CD14-positive monocyte (primary cell): ENCODE data around the gene ARID3A. TPM values are rescaled to one million over a fixed set of nuclear protein-coding genes. Genes with fewer than 3 reads are reported as not detected.
A peak's percentile ranks its signal among the peaks of the same experiment; 100 is the strongest.

Experiments used
- DNase-seq, 3 donors: peaks; one replicate each; pipeline ENCODE4 v3.0.0-alpha.2; 2011 to 2022
- H2AFZ ChIP-seq: 2 replicates; pipeline ENCODE4 v1.6.0; 2012; ENCODE audit warnings: mild to moderate bottlenecking, low read depth, low read length, inconsistent platforms; ENCODE audit not compliant: insufficient read depth, poor library complexity, severe bottlenecking
- H3K27ac ChIP-seq, 2 donors: 1 replicate in 1 of 2; 2 replicates in 1 of 2; pipeline ENCODE4 v1.5.1; 2012 to 2013; ENCODE audit warnings: low read length in 2 of 2, control low read depth in 1 of 2, inconsistent platforms in 1 of 2, low read depth in 1 of 2, mild to moderate bottlenecking in 1 of 2
- H3K27me3 ChIP-seq, 2 donors: one replicate each; pipeline versions ENCODE4 v1.6.0 to v1.6.1; 2011 to 2013; ENCODE audit warnings: low read length in 2 of 2; ENCODE audit not compliant: control insufficient read depth in 2 of 2, insufficient read depth in 2 of 2
- H3K36me3 ChIP-seq, 2 donors: replicated peaks in 1 of 2; 1 replicate in 1 of 2; 2 replicates in 1 of 2; pipeline versions ENCODE4 v1.5.1 to v1.6.1; 2012 to 2013; ENCODE audit warnings: low read length in 2 of 2, control low read depth in 1 of 2, inconsistent platforms in 1 of 2, mild to moderate bottlenecking in 1 of 2; ENCODE audit not compliant: insufficient read depth in 2 of 2, control insufficient read depth in 1 of 2
- H3K4me1 ChIP-seq, 2 donors: 1 replicate in 1 of 2; 2 replicates in 1 of 2; pipeline versions ENCODE4 v1.5.1 to v1.6.1; 2012 to 2013; ENCODE audit warnings: low read length in 2 of 2, control low read depth in 1 of 2, inconsistent platforms in 1 of 2, mild to moderate bottlenecking in 1 of 2, moderate library complexity in 1 of 2; ENCODE audit not compliant: insufficient read depth in 2 of 2, control insufficient read depth in 1 of 2
- H3K4me2 ChIP-seq: replicated peaks from 2 replicates; pipeline ENCODE3; 2012; ENCODE audit warnings: low read length, moderate library complexity, mild to moderate bottlenecking; ENCODE audit not compliant: poor library complexity, severe bottlenecking; ENCODE audit errors: extremely low read depth
- H3K4me3 ChIP-seq, 3 experiments: fragments of 200-600 bp in 1 of 3; sonication (generic) in 1 of 3; replicated peaks in 1 of 3; 1 replicate in 2 of 3; 2 replicates in 1 of 3; pipeline ENCODE4 v1.5.1; 2011 to 2013; ENCODE audit warnings: low read length in 3 of 3, mild to moderate bottlenecking in 3 of 3, control low read depth in 2 of 3, low read depth in 2 of 3, inconsistent platforms in 1 of 3, moderate library complexity in 1 of 3
- H3K79me2 ChIP-seq: 2 replicates; pipeline ENCODE4 v1.6.0; 2012; ENCODE audit warnings: mild to moderate bottlenecking, control low read depth, inconsistent platforms, low read length, moderate library complexity; ENCODE audit not compliant: insufficient read depth
- H3K9ac ChIP-seq: 2 replicates; pipeline ENCODE4 v1.6.0; 2017; ENCODE audit warnings: low read length, mild to moderate bottlenecking; ENCODE audit not compliant: insufficient read depth, poor library complexity, severe bottlenecking
- H3K9me3 ChIP-seq, 2 donors: replicated peaks in 1 of 2; 1 replicate in 1 of 2; 2 replicates in 1 of 2; pipeline versions ENCODE4 v1.5.1 to v1.6.1; 2012 to 2013; ENCODE audit warnings: low read length in 2 of 2, control low read depth in 1 of 2; ENCODE audit not compliant: control insufficient read depth in 1 of 2, insufficient read depth in 1 of 2
- H4K20me1 ChIP-seq: 2 replicates; pipeline ENCODE4 v1.6.0; 2012; ENCODE audit warnings: mild to moderate bottlenecking, low read length, control low read depth, moderate library complexity; ENCODE audit not compliant: insufficient read depth
- H3K27ac Mint-ChIP-seq, 7 donors: one replicate each; pipeline ENCODE4 v1.8.0; 2020; ENCODE audit warnings: mild to moderate bottlenecking in 7 of 7, mixed read lengths in 7 of 7, moderate library complexity in 6 of 7, inconsistent platforms in 2 of 7
- H3K27me3 Mint-ChIP-seq, 3 donors: one replicate each; pipeline ENCODE4 v1.8.0; 2021 to 2022; ENCODE audit warnings: low read depth in 3 of 3, mild to moderate bottlenecking in 3 of 3, mixed read lengths in 3 of 3, moderate library complexity in 3 of 3, inconsistent platforms in 1 of 3
- H3K36me3 Mint-ChIP-seq, 2 donors: one replicate each; pipeline ENCODE4 v1.8.0; 2020; ENCODE audit warnings: mixed read lengths in 2 of 2, inconsistent platforms in 1 of 2, mild to moderate bottlenecking in 1 of 2
- H3K4me1 Mint-ChIP-seq: one replicate; pipeline ENCODE4 v1.8.0; 2020; ENCODE audit warnings: mild to moderate bottlenecking, mixed read lengths
- H3K4me3 Mint-ChIP-seq, 2 donors: one replicate each; pipeline ENCODE4 v1.8.0; 2020; ENCODE audit warnings: mild to moderate bottlenecking in 2 of 2, mixed read lengths in 2 of 2, moderate library complexity in 1 of 2
- H3K9me3 Mint-ChIP-seq, 7 donors: one replicate each; pipeline ENCODE4 v1.8.0; 2020 to 2022; ENCODE audit warnings: mixed read lengths in 7 of 7, mild to moderate bottlenecking in 6 of 7, moderate library complexity in 6 of 7, inconsistent platforms in 2 of 7
- WGBS: methylation state at CpG from one replicate; pipeline ENCODE4 v1.1.5; 2013; ENCODE audit warnings: missing lambda C conversion rate; ENCODE audit not compliant: insufficient coverage; 5-methylcytosine and 5-hydroxymethylcytosine counted together
- intact Hi-C, 2 donors: fragments of 100-400 bp; cut with micrococcal nuclease; formaldehyde crosslinking; loops; one replicate each; pipeline versions ENCODE4 v1.15.0 to v1.15.1; 2023
- polyA plus RNA-seq, 3 donors: library from polyadenylated mRNA; depleted of rRNA in 1 of 3; unstranded in 2 of 3; stranded (reverse) in 1 of 3; fragments of 300-500 nt in 2 of 3; fragments of >200 nt in 1 of 3; fragmentation: Illumina TruSeq in 2 of 3; gene quantifications; 1 replicate in 2 of 3; 2 replicates in 1 of 3; pipeline ENCODE4 v1.2.3, GENCODE V29; 2012 to 2021
- TF ChIP-seq, protein P1 (sequence below): fragments of 200-600 bp; IDR thresholded peaks from one replicate; pipeline ENCODE4 v1.8.0; 2022; ENCODE audit warnings: antibody characterized with exemption, mild to moderate bottlenecking

ARID3A gene
- polyA plus RNA-seq, 3 donors = 2.1 to 41.6 (median 3.2) TPM

DNA sequence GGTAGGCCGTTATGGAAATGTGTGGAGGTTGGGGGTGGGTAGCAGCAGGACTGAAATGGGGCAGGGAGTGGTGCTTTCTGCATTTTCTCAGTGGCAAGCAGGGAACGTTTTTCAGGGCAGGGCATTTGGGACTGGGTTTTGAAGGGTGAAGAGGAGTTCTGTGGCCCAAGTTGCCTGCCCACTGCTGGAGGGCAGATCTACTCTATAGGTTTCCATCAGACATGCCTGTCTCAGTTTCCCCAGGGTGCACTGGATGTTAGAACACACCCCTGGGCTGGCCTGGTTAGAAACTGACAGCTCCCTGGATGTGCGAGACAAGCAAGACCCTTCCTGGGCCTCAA lies 73.5 kb downstream of the ARID3A start:
- no peak overlapping the region for H3K4me3 ChIP-seq
- intact Hi-C loops = no loop called here
- Mint-ChIP-seq H3K27me3 (peaks cover 58 to 82% (median 64%) of the 10 kb centered on the region in 3 donors), H3K9me3 (peaks cover 0 to 16% (median 9%) of the 10 kb centered on the region in 7 donors), H3K4me3 (peak overlapping the region in 1 of 2 donors; percentile 85), H3K36me3 (peaks cover 0 to 6% of the 10 kb centered on the region in 2 donors), H3K4me1 (peaks cover 12% of the 10 kb centered on the region), H3K27ac (no peak overlapping the region)
- no peak overlapping the region for H3K27ac ChIP-seq
- 63% methylated on average over 3 of the region's 3 CpGs for WGBS
- TF ChIP-seq, protein P1, sequence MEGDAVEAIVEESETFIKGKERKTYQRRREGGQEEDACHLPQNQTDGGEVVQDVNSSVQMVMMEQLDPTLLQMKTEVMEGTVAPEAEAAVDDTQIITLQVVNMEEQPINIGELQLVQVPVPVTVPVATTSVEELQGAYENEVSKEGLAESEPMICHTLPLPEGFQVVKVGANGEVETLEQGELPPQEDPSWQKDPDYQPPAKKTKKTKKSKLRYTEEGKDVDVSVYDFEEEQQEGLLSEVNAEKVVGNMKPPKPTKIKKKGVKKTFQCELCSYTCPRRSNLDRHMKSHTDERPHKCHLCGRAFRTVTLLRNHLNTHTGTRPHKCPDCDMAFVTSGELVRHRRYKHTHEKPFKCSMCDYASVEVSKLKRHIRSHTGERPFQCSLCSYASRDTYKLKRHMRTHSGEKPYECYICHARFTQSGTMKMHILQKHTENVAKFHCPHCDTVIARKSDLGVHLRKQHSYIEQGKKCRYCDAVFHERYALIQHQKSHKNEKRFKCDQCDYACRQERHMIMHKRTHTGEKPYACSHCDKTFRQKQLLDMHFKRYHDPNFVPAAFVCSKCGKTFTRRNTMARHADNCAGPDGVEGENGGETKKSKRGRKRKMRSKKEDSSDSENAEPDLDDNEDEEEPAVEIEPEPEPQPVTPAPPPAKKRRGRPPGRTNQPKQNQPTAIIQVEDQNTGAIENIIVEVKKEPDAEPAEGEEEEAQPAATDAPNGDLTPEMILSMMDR = no peak
- peaks cover 0 to 8% of the 10 kb centered on the region in 2 donors for H3K9me3 ChIP-seq
- no peak overlapping the region for H2AFZ ChIP-seq
- peaks cover 5% of the 10 kb centered on the region for H4K20me1 ChIP-seq
- H3K4me1 ChIP-seq = peaks cover 19 to 20% of the 10 kb centered on the region in 2 donors
- H3K4me2 ChIP-seq = no peak overlapping the region
- H3K9ac ChIP-seq = no peak overlapping the region
- H3K27me3 ChIP-seq = peaks cover 14 to 71% of the 10 kb centered on the region in 2 donors
- no peak for DNase-seq
- no peaks in the 10 kb centered on the region for H3K36me3 ChIP-seq
- H3K79me2 ChIP-seq = no peaks in the 10 kb centered on the region

DNA sequence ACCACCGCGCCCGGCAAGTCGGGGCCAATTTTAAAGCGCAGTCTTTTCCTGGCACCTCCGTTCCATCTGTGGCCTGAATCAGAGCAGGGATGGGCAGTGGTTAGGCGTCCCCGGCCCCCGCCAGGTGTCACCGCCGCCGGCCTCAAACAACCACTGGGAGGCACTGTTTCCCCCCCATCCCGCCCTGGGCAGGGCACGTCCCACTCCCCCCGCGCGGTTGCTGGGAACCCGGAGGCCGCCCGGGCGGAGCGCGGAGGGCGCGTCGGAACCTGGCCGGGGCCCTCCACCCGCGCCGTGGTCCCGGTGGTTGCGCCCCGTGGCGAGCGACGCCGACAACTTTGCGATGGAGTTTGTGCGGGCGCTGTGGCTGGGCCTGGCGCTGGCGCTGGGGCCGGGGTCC lies 74.3 kb downstream of the ARID3A start, which contains the start of gene GRIN3B:
TSS of gene GRIN3B (plus strand) at position 325 of the 400 bp plus-strand sequence. CDS start at position 344, 19 bp downstream.
- peak within 1 kb of the TSS in 1 of 3 experiments; percentile 63 for H3K4me3 ChIP-seq
- peak; percentile 37 to 59 (median 38) for DNase-seq
- Mint-ChIP-seq H3K36me3 (peaks cover 0 to 6% of the 10 kb centered on the region in 2 donors), H3K27me3 (peaks cover 58 to 78% (median 63%) of the 10 kb centered on the region in 3 donors), H3K27ac (peak within 1 kb of the TSS in 1 of 7 donors; percentile 63), H3K4me1 (peaks cover 12% of the 10 kb centered on the region), H3K9me3 (peaks cover 0 to 16% (median 9%) of the 10 kb centered on the region in 7 donors), H3K4me3 (peak within 1 kb of the TSS; percentile 41 to 85)
- H4K20me1 ChIP-seq = peaks cover 5% of the 10 kb centered on the region
- H3K4me2 ChIP-seq = peak within 1 kb of the TSS; percentile 67
- H2AFZ ChIP-seq = peak within 1 kb of the TSS; percentile 68
- H3K79me2 ChIP-seq = no peaks in the 10 kb centered on the region
- WGBS = 2% methylated on average over 43 of the region's 43 CpGs
- H3K27me3 ChIP-seq = peaks cover 14 to 69% of the 10 kb centered on the region in 2 donors
- no peak within 1 kb of the TSS for H3K27ac ChIP-seq
- TF ChIP-seq, protein P1 = peak; percentile 54
- no peaks in the 10 kb centered on the region for H3K36me3 ChIP-seq
- H3K9me3 ChIP-seq = peaks cover 0 to 8% of the 10 kb centered on the region in 2 donors
- H3K9ac ChIP-seq = no peak within 1 kb of the TSS
- intact Hi-C loops = no loop called here
- peaks cover 19 to 20% of the 10 kb centered on the region in 2 donors for H3K4me1 ChIP-seq
